UCSD-AML1 (cell line): ENCODE results near the gene CNDP1.

Experiments
- DNase-seq: peaks from one replicate; lab custom pipeline; 2025; ENCODE audit not compliant: unreplicated experiment; lab: John Stamatoyannopoulos, UW

The CNDP1 gene

DNA sequence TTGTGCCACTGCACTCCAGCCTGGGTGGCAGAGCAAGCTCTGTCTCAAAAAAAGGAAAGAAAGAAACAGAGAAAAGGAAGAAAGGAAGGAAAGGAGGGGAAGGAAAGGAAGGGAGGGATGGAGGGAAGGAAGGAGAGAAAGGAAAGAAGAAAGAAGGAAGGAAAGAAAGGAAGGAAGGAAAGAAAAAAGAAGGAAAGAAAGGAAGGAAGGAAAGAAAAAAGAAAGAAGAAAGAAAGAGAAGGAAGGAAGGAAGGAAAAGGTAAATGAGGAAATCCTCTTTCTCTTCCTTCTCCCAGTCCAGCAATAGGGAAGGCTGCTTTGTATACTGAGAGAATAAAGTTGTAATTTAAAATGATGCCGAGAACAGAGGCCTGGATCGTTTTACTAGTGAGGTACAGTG is 40.6 kb downstream of the CNDP1 start:
- DNase-seq = no peak

DNA sequence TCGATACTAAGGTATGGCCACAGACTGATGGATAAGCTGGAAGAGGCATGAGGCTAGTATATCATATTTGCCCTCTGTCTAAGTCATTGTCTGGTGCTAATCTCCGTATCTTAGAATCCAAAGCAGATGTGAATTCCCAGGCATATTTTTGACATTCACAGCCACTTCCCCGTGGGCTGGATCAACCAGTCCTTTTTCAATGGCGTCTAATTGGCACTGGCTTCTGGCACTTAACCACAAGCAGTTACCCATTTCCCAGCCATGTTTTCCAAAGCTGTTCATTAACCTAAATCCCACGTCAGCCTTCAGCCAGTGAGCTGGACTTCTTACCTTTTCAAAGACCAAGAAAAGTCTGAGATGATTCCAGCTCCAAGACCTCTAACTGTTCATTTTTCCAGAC is 42.7 kb downstream of the CNDP1 start:
- DNase-seq = no peak

DNA sequence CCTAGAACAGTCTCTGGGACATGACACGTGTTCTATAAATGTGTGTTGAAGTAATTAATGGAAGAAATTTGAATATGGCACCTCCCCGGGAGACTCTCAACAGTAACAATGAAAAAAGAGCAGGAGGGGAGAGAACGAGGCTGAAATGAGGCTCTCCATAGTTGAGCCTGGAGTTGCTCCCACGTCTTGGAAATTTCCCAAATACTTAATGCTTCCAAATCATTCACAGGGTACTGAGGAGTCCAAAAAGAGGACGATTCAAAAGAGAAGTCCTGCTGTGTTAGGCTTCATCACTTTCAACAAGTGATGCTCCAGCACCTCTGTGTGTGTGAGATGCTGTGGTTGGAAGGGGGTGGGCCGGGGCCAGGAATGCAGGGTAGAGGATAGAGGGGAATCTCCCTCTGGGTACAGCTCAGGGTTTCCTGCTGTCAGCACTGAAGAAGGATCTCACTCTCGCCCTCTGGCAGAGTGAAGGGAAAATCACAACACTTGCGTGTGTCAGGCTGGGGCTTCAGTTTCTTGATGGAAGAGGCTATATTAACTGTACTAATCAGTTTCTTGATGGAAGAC is 45.3 kb downstream of the CNDP1 start:
- DNase-seq = no peak

DNA sequence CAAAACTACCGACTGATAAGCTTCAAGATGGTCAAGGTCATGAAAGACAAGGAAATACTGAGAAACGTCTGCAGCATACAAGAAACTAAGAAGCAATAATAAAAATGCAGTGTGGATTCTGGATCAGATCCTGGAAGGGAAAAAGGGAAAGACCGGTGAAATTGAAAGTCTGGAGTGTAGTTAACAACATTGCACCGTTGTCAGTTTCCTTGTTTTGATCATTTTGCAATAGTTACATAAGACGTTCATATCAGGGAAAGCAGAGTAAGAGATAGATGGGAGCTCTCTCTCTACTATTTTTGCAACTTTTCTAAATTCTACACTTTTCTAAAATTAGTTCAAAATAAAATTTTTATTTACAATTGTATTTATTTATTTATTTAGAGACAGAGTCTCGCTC is 48.3 kb downstream of the CNDP1 start:
- DNase-seq = no peak

DNA sequence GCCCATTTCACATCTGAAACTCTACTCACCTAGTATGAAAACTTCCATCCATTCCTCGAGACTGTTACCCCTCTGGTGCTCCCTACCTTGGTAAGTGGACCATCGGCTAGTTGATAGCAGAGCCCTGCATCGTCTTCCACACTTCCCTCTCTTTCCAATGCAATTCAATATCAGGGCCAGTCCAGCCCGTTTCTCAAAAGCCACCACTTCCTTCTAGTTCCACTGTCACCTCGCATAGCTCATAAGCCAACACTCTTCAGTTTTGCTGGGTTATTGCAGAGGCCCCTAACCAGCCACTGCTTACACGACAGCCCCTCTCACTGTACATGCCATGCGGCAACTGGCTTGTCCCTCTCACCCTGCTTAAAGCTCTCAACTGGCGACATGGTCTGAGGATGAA is 53.1 kb downstream of the CNDP1 start:
- no peak for DNase-seq

DNA sequence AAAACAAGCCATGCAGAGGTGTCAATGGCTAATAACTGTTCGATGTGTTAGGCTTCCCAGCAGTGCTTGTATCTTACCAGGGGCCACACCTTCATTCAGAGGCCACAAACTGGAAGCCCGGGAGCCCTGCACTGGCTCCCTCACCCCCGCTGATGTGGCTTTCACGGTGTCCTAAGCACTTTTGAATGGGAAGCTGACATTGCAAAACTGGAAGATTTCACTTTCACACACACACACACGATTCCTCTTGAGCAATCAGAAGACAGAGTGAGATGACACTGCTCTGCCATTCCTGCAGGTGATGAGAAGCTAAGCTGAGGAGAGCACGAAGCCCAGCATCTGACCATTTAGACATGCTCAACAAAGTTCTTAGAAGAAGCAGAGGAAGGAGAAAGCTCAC is 54.7 kb downstream of the CNDP1 start:
- DNase-seq = no peak

DNA sequence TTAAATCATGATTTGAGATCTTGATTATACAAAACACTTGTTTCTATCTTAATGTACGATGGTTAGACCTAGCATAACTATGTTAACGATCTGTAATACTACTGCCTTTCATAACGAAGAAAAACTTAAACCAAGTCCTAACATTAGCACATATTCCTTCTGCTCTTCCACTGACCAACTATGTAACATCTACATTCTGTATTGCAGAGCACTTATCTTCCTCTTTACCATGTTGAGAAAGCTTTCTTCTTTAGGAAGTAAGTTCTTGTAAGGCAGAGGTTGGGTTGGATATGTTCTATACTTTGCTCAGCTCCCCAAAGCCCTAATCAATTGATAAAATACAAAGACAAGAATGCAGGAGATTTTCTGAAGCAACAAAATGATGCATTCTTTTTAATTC is 55.5 kb downstream of the CNDP1 start:
- no peak for DNase-seq

DNA sequence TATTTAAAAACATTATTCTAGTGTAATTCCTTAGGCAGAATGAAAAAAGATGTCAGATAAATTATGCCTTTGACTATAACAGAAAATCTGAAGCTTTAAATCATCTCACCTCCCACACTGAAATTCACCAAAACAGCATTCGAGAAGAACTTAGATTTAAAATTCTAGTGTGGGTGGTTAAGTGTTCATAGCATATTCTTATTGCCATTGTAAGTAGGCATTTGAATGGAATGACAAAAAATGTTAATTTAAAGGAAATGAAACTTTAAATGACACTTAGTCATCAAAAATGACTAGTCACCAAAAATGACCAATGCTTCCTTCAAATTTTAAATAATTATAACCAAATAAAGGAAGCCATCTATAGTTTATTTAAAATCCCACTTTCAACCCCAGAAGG is 56.4 kb downstream of the CNDP1 start:
- no peak for DNase-seq

DNA sequence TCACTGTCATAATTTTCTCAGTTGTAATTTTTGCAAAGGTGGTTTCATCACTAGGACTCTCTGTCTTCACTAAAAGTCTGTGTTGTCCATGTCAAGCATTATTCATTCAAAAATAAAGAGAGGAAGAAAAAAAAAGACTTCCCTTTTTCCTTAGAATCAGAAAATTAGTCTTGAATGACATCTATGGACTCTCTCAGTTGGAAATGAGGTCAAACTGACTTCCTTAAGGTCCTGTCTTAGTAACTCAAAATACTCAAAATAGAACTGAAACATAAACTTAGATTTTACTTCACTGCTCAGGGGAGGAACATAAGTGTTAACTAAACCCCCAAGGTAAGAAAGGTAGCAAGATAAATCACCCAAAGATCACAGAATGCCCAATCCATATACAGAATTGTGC is 61.1 kb downstream of the CNDP1 start:
- DNase-seq = no peak

DNA sequence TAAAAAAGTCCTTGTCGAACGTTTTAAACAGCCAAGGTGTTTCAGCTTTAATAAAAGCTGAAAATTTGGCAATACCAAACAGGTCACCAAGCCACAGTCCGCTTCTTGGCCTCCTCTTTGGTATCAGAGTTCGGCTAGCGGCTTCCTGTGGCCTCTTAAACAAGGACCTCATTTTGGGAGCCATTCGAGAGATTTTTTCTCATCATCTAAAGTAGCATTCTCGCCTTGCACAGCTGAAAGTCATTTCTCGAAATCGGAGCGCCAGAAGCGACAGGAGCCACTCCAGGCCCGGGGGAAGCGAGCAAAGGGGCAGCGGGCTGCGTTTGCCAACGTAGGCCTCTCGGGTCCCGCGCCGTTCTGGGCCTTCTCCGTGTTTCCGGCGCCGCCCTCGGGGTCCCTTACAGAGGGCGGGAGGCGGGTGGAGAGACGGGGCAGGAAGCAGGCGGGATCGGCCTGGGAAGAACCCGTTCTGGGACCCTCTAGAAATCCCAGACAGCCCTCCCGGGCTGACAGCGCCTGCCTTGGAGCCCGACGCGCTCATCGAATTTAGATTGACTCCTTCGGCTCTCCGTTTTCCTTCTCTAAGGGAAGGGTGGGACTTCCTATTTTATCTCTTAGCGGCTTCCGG is 62.8 kb downstream of the CNDP1 start:
- peak; percentile 86 for DNase-seq

DNA sequence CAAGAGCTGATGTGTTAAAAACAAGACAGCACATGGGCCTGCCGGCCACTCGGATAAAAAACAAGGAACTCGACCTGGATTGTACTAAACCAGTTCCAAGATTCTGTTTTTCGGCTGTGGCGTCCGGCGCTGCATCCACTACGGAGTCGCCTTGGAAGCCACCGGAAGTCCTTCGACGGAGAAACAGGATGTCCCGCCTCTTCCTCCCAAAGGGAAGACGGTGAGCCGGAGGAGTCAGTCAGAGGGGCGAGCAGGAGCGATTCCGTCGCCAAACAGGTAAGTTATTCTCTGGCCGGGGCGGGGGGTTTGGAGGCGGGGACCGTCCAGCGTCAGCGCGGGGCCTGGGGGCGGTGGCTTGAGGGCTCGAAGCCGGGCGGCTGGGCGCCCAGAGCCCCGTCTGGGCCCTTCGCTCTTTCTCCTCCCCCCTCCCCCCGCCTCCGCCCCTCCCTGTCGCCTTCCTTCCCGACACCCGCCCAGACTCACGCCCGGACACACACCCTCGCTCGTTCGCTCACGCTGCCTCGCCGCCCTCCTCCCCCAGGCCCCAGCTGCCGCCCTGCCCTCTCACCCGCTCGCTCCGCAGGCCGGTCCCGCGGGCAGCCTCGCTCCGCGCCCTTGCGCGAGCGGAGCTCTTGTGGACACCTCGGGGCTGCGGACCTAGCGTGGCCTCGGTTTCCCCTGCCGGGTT is 63.5 kb downstream of the CNDP1 start, which contains the start of gene ZNF407:
Gene ZNF407, plus strand, starts transcription at position 209 of the 688 bp plus-strand sequence. CDS start 33,150 bp downstream, outside the sequence.
- DNase-seq = peak; percentile 92

DNA sequence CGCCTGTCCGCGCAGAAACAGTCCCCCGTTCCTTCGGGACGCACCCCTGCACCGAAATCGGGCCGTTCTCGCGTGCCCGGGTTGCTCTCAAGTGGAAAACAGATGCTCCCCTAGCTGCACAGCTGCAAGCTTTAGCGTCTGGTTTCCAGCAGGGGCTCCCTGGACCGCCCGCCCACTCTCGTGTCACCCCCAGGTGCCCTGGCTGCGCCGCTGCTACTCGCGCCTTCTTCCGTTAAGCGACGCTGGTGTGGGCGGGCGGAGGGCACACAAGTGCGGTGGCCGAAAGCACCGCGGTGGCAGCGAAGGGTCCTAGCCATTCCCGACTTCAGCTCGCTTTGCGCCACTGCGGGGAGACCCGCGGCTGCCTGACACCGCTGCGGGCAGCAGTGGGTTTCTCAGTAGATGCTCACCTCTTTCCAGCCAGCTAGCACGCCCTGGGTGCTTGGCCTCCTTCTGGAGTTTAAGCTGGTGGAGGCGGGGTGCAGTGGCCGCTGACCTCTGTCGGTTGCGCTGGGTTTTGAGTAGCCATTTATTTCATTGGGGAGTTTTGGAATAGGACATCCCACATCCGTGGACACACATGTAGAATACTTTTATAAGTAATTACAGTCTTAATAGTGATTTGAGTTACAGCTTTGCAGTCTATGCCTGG is 64.2 kb downstream of the CNDP1 start:
- DNase-seq = peak; percentile 74

DNA sequence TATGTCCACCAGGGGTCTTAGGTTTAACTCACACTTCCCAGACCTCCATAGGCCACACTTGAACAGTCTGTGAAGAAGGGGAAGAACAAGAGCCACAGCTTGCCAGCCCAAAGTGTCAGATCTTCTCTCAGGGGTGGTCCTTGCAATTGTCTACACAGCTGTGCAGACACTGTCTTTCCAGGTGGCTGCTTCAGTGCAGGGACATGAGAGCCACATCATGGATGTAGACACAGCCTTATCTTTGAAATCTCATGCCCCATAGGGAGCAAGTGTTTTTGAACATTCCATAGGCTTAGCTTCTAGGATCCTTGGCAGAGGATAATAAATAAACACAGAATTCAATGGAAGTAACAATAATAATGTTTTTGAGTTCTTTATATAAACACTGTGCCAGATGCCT is 70.1 kb downstream of the CNDP1 start:
- no peak for DNase-seq

DNA sequence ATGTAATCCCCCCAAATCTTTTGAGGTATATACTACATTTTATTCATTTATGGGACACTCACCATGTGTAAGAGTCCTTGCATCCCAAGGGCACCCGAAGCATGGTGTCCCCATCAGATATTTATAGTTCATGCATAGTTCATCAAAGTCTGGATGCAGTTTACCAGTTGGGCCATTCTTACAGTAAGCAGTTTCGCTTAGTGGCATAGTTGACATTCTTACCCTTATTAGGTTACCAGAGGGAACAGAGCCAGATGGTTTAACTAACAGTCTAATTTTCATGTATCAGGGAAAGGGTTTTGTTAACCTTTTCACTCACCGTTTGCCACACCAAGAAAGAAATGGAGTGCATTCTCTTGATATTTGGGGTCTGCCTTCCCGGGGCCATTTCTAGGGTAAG is 70.5 kb downstream of the CNDP1 start:
- DNase-seq = no peak

DNA sequence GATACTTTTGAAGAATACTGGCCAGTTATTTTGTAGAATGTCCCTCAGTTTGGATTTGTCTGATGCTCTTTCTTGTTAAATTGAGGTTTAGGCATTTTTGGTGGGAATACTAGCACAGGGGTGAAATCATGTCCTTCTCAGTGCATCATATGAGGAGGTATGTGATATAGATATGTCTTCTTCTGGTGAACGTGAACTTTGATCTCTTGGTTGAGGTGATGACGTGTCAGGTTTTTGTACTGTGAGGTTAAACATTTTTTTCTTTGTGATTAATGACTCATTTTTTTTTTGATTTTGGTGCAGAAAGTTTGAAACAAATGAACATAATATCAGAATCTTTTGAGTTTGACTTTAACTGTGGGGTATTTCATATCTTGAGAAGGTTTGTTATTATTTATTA is 74.4 kb downstream of the CNDP1 start:
- DNase-seq = no peak

DNA sequence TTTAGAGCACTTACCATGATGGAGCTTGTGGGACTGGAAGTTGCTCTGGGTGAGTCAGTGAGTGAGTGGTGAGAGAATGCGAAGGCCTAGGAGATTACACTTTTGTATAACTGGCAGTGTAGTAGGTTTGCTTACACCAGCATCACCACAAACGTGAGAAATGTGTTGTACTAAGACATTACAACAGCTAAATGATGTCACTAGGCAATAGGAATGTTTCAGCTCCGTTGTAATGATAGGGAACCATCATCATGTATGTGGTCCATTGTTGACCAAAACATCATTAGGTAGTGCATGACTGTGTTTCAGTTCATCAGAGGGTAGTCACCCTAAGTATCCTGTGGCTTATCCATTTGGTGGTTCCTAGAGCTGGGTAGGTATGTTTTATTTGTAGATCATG is 75.2 kb downstream of the CNDP1 start:
- no peak for DNase-seq

DNA sequence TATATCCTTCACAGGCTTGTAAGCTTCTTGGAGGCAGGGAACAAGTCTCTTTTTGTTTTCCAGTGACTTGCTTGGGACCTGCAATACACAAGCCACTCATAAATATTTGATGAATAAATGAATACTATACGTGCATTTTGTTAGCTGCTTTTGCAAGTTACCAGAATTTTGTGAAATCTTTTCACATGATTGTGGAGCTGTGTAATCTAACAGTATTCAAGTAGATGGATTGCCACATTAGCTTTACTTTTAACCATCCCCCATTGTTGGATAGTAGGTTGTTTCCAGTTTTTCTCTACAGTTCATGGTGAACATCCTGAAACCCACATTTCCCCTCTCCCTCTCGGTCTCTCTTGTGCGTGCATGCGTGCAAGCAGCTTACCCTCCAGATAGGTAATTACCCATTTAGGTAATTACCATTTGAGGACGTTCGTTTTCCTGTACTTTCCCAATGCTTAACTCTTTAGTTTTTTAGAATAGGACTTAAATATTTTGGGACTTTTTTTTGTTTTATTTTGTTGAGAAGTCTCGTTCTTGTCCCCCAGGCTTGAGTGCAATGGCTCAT is 75.8 kb downstream of the CNDP1 start:
- no peak for DNase-seq

DNA sequence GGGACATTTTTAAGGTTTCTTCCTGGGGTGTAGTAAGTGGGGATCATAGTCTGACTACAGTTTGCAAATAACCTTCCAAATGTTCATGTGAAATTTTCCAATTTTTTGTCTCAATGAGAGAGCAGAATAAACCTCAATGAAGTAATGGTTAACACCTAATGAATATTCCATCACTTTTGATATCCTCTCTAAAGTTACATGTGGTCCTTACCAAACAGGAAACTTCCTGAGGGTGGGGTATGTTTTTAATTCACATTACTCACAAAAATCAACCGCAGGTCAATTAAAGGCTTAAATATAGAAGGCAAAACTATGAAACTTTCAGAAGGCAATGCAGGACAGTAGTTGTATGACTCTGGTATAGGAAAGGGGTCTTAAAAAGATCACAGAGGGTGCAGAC is 76.6 kb downstream of the CNDP1 start:
- DNase-seq = no peak

DNA sequence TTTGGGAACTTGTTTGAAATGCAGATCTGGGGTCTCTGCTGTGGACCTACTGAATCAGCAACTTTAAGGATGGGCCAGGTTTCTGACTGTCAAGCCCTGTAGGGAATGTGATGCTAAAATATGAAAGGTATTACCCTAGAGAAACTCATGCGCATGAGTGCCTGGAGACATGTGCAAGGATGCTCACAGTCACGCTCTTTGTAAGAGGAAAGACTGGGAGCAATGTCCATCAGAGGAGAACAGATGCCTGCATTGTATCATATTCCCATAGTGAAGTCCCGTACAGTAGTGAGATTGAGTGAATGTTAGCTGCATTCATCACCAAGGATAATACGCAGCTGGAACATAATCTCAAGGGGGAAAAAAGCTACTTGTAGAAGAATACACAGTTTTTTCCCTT is 77.5 kb downstream of the CNDP1 start:
- no peak for DNase-seq

DNA sequence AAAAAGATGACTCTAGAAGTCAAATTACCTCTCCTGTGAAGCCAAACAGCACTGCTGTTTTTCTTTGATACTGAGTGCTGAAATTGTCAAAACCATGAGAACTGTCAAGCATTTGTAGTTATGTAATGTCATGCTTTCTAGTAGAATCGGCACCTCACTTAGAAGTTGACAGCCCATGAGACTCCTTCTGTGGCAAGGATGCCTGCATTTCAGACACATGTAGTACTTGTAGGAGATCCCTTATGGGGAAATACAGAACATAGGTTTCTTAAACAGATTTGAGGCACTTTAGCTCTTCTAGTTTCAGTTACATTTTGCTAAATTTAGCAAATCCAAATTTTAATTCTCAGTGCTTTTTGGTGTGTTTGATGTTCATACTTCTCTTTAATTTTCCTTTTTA is 79.1 kb downstream of the CNDP1 start:
- no peak for DNase-seq

DNA sequence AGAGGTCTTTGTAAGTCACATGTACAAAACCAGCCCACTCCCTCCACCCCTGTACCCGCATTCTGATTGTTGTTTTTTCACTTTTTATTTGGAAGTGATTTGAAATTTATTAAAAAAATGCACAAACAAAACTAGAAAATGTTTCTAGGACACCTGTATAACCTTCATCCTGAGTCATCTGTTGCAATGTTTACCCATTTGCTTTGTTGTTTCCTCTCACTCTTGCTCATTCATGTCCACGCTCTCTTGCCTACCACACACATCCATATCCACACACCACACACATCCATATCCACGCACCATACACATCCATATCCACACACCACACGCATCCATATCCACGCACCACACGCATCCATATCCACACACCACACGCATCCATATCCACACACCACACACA is 82.2 kb downstream of the CNDP1 start:
- DNase-seq = no peak

DNA sequence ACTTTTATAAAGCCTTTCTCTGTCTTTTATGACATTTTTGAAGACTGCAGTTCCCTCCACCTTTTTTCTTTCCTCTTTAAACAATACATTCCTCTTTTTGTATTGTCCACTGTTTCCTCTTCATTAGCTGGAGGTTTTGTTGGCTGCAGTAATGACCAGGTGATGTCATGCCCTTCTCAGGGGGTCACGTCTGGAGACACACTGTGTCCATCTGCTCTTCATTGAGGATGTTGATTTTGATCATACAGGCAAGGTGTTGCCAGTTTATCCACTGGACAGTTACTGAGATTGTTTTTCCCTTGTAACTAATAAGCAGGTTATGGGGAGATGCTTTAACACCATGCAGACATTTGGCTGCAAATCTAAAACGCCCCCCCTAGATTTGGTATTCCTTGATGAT is 83.2 kb downstream of the CNDP1 start:
- DNase-seq = no peak
